ENCODE data around the gene ZBTB38.
A peak's percentile ranks its signal among the peaks of the same experiment; 100 is the strongest.

The ZBTB38 gene

GRCh38 chr3:141370065-141370533 is 1.8 kb downstream of the ZBTB38 start:
- peak; percentile 92 for ATAC-seq
- peak; percentile 34 to 74 for DNase-seq (ENCODE audit: low spot score in 2 of 2)
- Mint-ChIP-seq H3K4me1 (peaks cover 26% of the 10 kb centered on the region), H3K9me3 (no peaks in the 10 kb centered on the region), H3K36me3 (no peaks in the 10 kb centered on the region), H3K27ac (peak overlapping the region; percentile 68), H3K4me3 (peak overlapping the region; percentile 32)

- H3K4me3 Mint-ChIP-seq: peak overlapping the region; percentile 41
Observed at GRCh38 chr3:141371882-141372281, 3.6 kb downstream of the ZBTB38 start.

GRCh38 chr3:141372656-141373055 is 4.4 kb downstream of the ZBTB38 start:
- Mint-ChIP-seq H3K4me3 (peak overlapping the region; percentile 41), H3K4me1 (peaks cover 38% of the 10 kb centered on the region), H3K36me3 (no peaks in the 10 kb centered on the region), H3K9me3 (no peaks in the 10 kb centered on the region), H3K27ac (peak overlapping the region; percentile 73)
- DNase-seq (ENCODE audit: low spot score in 2 of 2) (no peak), ATAC-seq (no peak)

More at GRCh38 chr3:141371882-141372281, 3.6 kb downstream of the ZBTB38 start:
- Mint-ChIP-seq H3K4me1 (peaks cover 42% of the 10 kb centered on the region), H3K9me3 (no peaks in the 10 kb centered on the region), H3K36me3 (no peaks in the 10 kb centered on the region), H3K27ac (peak overlapping the region; percentile 73)
- DNase-seq (ENCODE audit: low spot score in 2 of 2) (no peak), ATAC-seq (peak; percentile 64)

- Mint-ChIP-seq H3K9me3 (no peaks in the 10 kb centered on the region), H3K4me3 (peak overlapping the region; percentile 29), H3K27ac (peak overlapping the region; percentile 60), H3K4me1 (peaks cover 40% of the 10 kb centered on the region), H3K36me3 (no peaks in the 10 kb centered on the region)
- ATAC-seq (peak; percentile 47), DNase-seq (ENCODE audit: low spot score in 2 of 2) (no peak)
Observed at GRCh38 chr3:141373232-141373631, 4.9 kb downstream of the ZBTB38 start.

GRCh38 chr3:141373768-141374526 is 5.6 kb downstream of the ZBTB38 start:
- Mint-ChIP-seq H3K9me3 (no peaks in the 10 kb centered on the region), H3K4me1 (peaks cover 44% of the 10 kb centered on the region)
- DNase-seq (ENCODE audit: low spot score in 2 of 2): no peak

GRCh38 chr3:141375381-141376301 is 7.3 kb downstream of the ZBTB38 start:
- Mint-ChIP-seq H3K9me3 (no peaks in the 10 kb centered on the region), H3K36me3 (no peaks in the 10 kb centered on the region), H3K27ac (peak overlapping the region; percentile 71), H3K4me3 (peak overlapping the region; percentile 26), H3K4me1 (peaks cover 53% of the 10 kb centered on the region)
- no peak for DNase-seq (ENCODE audit: low spot score in 2 of 2)
- no peak for ATAC-seq

More at GRCh38 chr3:141373768-141374526, 5.6 kb downstream of the ZBTB38 start:
- Mint-ChIP-seq H3K27ac (peak overlapping the region; percentile 60), H3K4me3 (peak overlapping the region; percentile 29), H3K36me3 (no peaks in the 10 kb centered on the region)
- no peak for ATAC-seq

- DNase-seq (ENCODE audit: low spot score in 2 of 2) (no peak), ATAC-seq (no peak)
- Mint-ChIP-seq H3K9me3 (no peaks in the 10 kb centered on the region), H3K36me3 (no peaks in the 10 kb centered on the region), H3K4me3 (no peak overlapping the region), H3K27ac (peak overlapping the region; percentile 94), H3K4me1 (peaks cover 53% of the 10 kb centered on the region)
Observed at GRCh38 chr3:141377377-141377776, 9.1 kb downstream of the ZBTB38 start.

- Mint-ChIP-seq H3K27ac (peak overlapping the region; percentile 94), H3K4me1 (peaks cover 53% of the 10 kb centered on the region), H3K36me3 (no peaks in the 10 kb centered on the region), H3K9me3 (no peaks in the 10 kb centered on the region), H3K4me3 (peak overlapping the region; percentile 60)
- DNase-seq (ENCODE audit: low spot score in 2 of 2) (no peak), ATAC-seq (no peak)
Observed at GRCh38 chr3:141378556-141378955, 10.3 kb downstream of the ZBTB38 start.

GRCh38 chr3:141379250-141379966 is 11.1 kb downstream of the ZBTB38 start:
- H3K4me1 Mint-ChIP-seq: peaks cover 53% of the 10 kb centered on the region
- peak overlapping the region; percentile 94 for H3K27ac Mint-ChIP-seq
- peak in 1 of 2 donors; percentile 78 for DNase-seq (ENCODE audit: low spot score in 2 of 2)
- H3K9me3 Mint-ChIP-seq: no peaks in the 10 kb centered on the region
- peak overlapping the region; percentile 60 for H3K4me3 Mint-ChIP-seq
- ATAC-seq: peak; percentile 86
- H3K36me3 Mint-ChIP-seq: no peaks in the 10 kb centered on the region

GRCh38 chr3:141380279-141380678 is 12.0 kb downstream of the ZBTB38 start:
- Mint-ChIP-seq H3K36me3 (no peaks in the 10 kb centered on the region), H3K4me1 (peaks cover 51% of the 10 kb centered on the region), H3K27ac (peak overlapping the region; percentile 94), H3K4me3 (peak overlapping the region; percentile 60), H3K9me3 (no peaks in the 10 kb centered on the region)
- no peak for DNase-seq (ENCODE audit: low spot score in 2 of 2)
- ATAC-seq: no peak

- no peaks in the 10 kb centered on the region for H3K9me3 Mint-ChIP-seq
- ATAC-seq (peak; percentile 33), DNase-seq (ENCODE audit: low spot score in 2 of 2) (no peak)
- peak overlapping the region; percentile 94 for H3K27ac Mint-ChIP-seq
- H3K4me1 Mint-ChIP-seq: peaks cover 44% of the 10 kb centered on the region
- no peaks in the 10 kb centered on the region for H3K36me3 Mint-ChIP-seq
- no peak overlapping the region for H3K4me3 Mint-ChIP-seq
Observed at GRCh38 chr3:141380987-141381386, 12.7 kb downstream of the ZBTB38 start.

- H3K36me3 Mint-ChIP-seq: no peaks in the 10 kb centered on the region
- no peak overlapping the region for H3K27ac Mint-ChIP-seq
- H3K9me3 Mint-ChIP-seq: no peaks in the 10 kb centered on the region
- peaks cover 32% of the 10 kb centered on the region for H3K4me1 Mint-ChIP-seq
- H3K4me3 Mint-ChIP-seq: no peak overlapping the region
- no peak for ATAC-seq
- no peak for DNase-seq (ENCODE audit: low spot score in 2 of 2)
Observed at GRCh38 chr3:141382571-141382970, 14.3 kb downstream of the ZBTB38 start.

GRCh38 chr3:141383555-141384129 is 15.3 kb downstream of the ZBTB38 start:
- H3K4me3 Mint-ChIP-seq: no peak overlapping the region
- ATAC-seq: no peak
- H3K9me3 Mint-ChIP-seq: no peaks in the 10 kb centered on the region
- no peak for DNase-seq (ENCODE audit: low spot score in 2 of 2)
- H3K27ac Mint-ChIP-seq: no peak overlapping the region
- H3K4me1 Mint-ChIP-seq: peaks cover 24% of the 10 kb centered on the region
- H3K36me3 Mint-ChIP-seq: no peaks in the 10 kb centered on the region

GRCh38 chr3:141384157-141384556 is 15.9 kb downstream of the ZBTB38 start:
- DNase-seq (ENCODE audit: low spot score in 2 of 2) (no peak), ATAC-seq (no peak)
- Mint-ChIP-seq H3K4me1 (peaks cover 24% of the 10 kb centered on the region), H3K4me3 (no peak overlapping the region), H3K9me3 (no peaks in the 10 kb centered on the region), H3K36me3 (no peaks in the 10 kb centered on the region), H3K27ac (no peak overlapping the region)

All from stimulated activated effector memory CD8-positive, alpha-beta T cell treated with anti-CD3 and anti-CD28 coated beads, Interleukin-12 subunit alpha, Interleukin-12 subunit beta, amount 100 ng/mL, for 72 hours (primary cell).